A549 (cell line): ENCODE results near the gene SEMA5A. TPM values are rescaled to one million over a fixed set of nuclear protein-coding genes. Genes with fewer than 3 reads are reported as not detected.

ENCODE experiments used
- ATAC-seq, 2 experiments: fragments of 200-7000 bp in 1 of 2; fragments of >200 bp in 1 of 2; cut with Nextera tagmentation in 1 of 2; cut with Tn5 transposase in 1 of 2; 3 replicates each; pipeline versions ENCODE4 v1.8.0 to v1.9.1; 2018 to 2020; ENCODE audit warnings: mild to moderate bottlenecking in 1 of 2, moderate library complexity in 1 of 2
- CTCF ChIA-PET: fragments of 300-600 bp; sonication (Branson Sonifier 250); formaldehyde crosslinking; extraction: SDS; loops from one replicate; lab custom pipeline; 2021; ENCODE audit warnings: antibody characterized with exemption, inconsistent platforms; lab: Yijun Ruan, JAX
- POLR2A ChIA-PET: fragments of 350-600 bp; formaldehyde crosslinking; extraction: SDS; loops from one replicate; lab custom pipeline; 2021; ENCODE audit warnings: antibody characterized with exemption, inconsistent platforms; lab: Yijun Ruan, JAX
- DNase-seq, 2 experiments: peaks; one replicate each; pipeline versions ENCODE4 v3.0.0 to v3.0.0-alpha.2; 2011 to 2016; ENCODE audit warnings: low read depth in 1 of 2, low spot score in 1 of 2
- FAIRE-seq: peaks from 2 replicates; lab custom pipeline; 2011; peaks lifted over from hg19 to GRCh38; lab: Jason Lieb, UNC
- H3K27ac ChIP-seq, 2 experiments: fragments of >200 bp; sonication (Bioruptor Twin); formaldehyde crosslinking; 3 replicates each; pipeline ENCODE4 v1.5.1; 2016 to 2017
- H3K4me1 ChIP-seq: fragments of >200 bp; sonication (Bioruptor Twin); formaldehyde crosslinking; 3 replicates; pipeline ENCODE4 v1.6.1; 2016
- H3K4me2 ChIP-seq: fragments of >200 bp; sonication (Bioruptor Twin); formaldehyde crosslinking; 3 replicates; pipeline ENCODE4 v1.6.1; 2016
- H3K4me3 ChIP-seq: fragments of >200 bp; sonication (Bioruptor Twin); formaldehyde crosslinking; 3 replicates; pipeline ENCODE4 v1.5.1; 2016
- H3K9me3 ChIP-seq: fragments of >200 bp; sonication (Bioruptor Twin); formaldehyde crosslinking; 3 replicates; pipeline ENCODE4 v1.6.1; 2016
- BHLHE40 ChIP-seq: IDR thresholded peaks from 2 replicates; pipeline ENCODE4 v1.6.1; 2012; ENCODE audit warnings: low read depth, low read length, inconsistent platforms
- CBX2 ChIP-seq: fragments of 200-600 bp; sonication (generic); IDR thresholded peaks from 2 replicates; pipeline ENCODE4 v1.6.1; 2016; ENCODE audit warnings: low read depth, mild to moderate bottlenecking, borderline replicate concordance
- EHMT2 ChIP-seq: fragments of 200-600 bp; sonication (generic); IDR thresholded peaks from 2 replicates; pipeline ENCODE4 v1.6.1; 2016; ENCODE audit warnings: antibody characterized with exemption, low read depth, mild to moderate bottlenecking, moderate library complexity
- EP300 ChIP-seq, 2 experiments: fragments of >200 bp; sonication (Bioruptor Twin); formaldehyde crosslinking; IDR thresholded peaks; 2 replicates in 1 of 2; 3 replicates in 1 of 2; pipeline ENCODE4 v1.6.1; 2016 to 2017
- ESRRA ChIP-seq: fragments of 150-350 bp; IDR thresholded peaks from 2 replicates; pipeline ENCODE4 v1.6.1; 2014; ENCODE audit warnings: mild to moderate bottlenecking, low read length, borderline replicate concordance
- FOXS1 ChIP-seq: fragments of 250-450 bp; sonication (Bioruptor Pico); IDR thresholded peaks from 2 replicates; pipeline ENCODE4 v1.5.0; 2020; ENCODE audit warnings: mild to moderate bottlenecking, moderate library complexity
- GATA3 ChIP-seq: IDR thresholded peaks from 2 replicates; pipeline ENCODE4 v1.6.1; 2012; ENCODE audit warnings: borderline replicate concordance
- HDAC2 ChIP-seq: fragments of 200-600 bp; sonication (generic); IDR thresholded peaks from 2 replicates; pipeline ENCODE4 v1.6.1; 2016
- HES2 ChIP-seq: fragments of >200 bp; sonication (Bioruptor Twin); formaldehyde crosslinking; IDR thresholded peaks from 2 replicates; pipeline ENCODE4 v1.6.1; 2016
- HEYL ChIP-seq: fragments of 250-450 bp; sonication (Bioruptor Pico); IDR thresholded peaks from 2 replicates; pipeline ENCODE4 v1.8.0; 2021; ENCODE audit warnings: mild to moderate bottlenecking, moderate library complexity
- HOXB13 ChIP-seq: fragments of 250-450 bp; sonication (Bioruptor Pico); IDR thresholded peaks from 2 replicates; pipeline ENCODE4 v1.5.0; 2020; ENCODE audit warnings: low read depth, mild to moderate bottlenecking, moderate library complexity
- JUN ChIP-seq, 2 experiments: fragments of >200 bp; sonication (Bioruptor Twin); formaldehyde crosslinking; IDR thresholded peaks; 2 replicates in 1 of 2; 3 replicates in 1 of 2; pipeline ENCODE4 v1.6.1; 2016 to 2017
- MAFK ChIP-seq: fragments of 450-650 bp; IDR thresholded peaks from 2 replicates; pipeline ENCODE4 v1.6.1; 2014; ENCODE audit not compliant: partially characterized antibody
- MYC ChIP-seq: IDR thresholded peaks from 2 replicates; pipeline ENCODE4 v1.6.1; 2012; ENCODE audit warnings: mild to moderate bottlenecking, inconsistent platforms, low read length, improper control_type of control experiment, borderline replicate concordance
- NPAS2 ChIP-seq: fragments of 250-450 bp; sonication (Bioruptor Pico); IDR thresholded peaks from 2 replicates; pipeline ENCODE4 v1.8.0; 2022; ENCODE audit warnings: mild to moderate bottlenecking, moderate library complexity, borderline replicate concordance
- POLR2A ChIP-seq: IDR thresholded peaks from 2 replicates; pipeline ENCODE4 v1.6.1; 2012; ENCODE audit warnings: mild to moderate bottlenecking, low read length
- RARB ChIP-seq: fragments of 250-450 bp; sonication (Bioruptor Pico); IDR thresholded peaks from 2 replicates; pipeline ENCODE4 v1.8.0; 2021; ENCODE audit warnings: mild to moderate bottlenecking, moderate library complexity
- RCOR1 ChIP-seq: fragments of 150-350 bp; IDR thresholded peaks from 2 replicates; pipeline ENCODE4 v1.6.1; 2014; ENCODE audit warnings: antibody characterized with exemption, low read length, low read depth
- SMC3 ChIP-seq: fragments of >200 bp; sonication (Bioruptor Twin); formaldehyde crosslinking; IDR thresholded peaks from 3 replicates; pipeline ENCODE4 v1.6.1; 2018; ENCODE audit warnings: inconsistent platforms
- SREBF2 ChIP-seq: fragments of 450-650 bp; IDR thresholded peaks from 2 replicates; pipeline ENCODE4 v1.6.1; 2014; ENCODE audit warnings: mild to moderate bottlenecking, moderate library complexity
- TFCP2L1 ChIP-seq: fragments of 250-450 bp; sonication (Bioruptor Pico); IDR thresholded peaks from 2 replicates; pipeline ENCODE4 v1.5.0; 2021; ENCODE audit warnings: mild to moderate bottlenecking
- TP53 ChIP-seq: fragments of 250-450 bp; sonication (Bioruptor Pico); IDR thresholded peaks from 2 replicates; pipeline ENCODE4 v1.5.0; 2021; ENCODE audit warnings: mild to moderate bottlenecking, moderate library complexity
- WGBS: methylation state at CpG from one replicate; pipeline ENCODE4 v1.1.6; 2017; ENCODE audit errors: missing lambda C conversion rate; 5-methylcytosine and 5-hydroxymethylcytosine counted together
- polyA plus RNA-seq, 4 experiments: library from polyadenylated mRNA; depleted of rRNA in 3 of 4; stranded (reverse); fragments of >200 nt; fragmentation: RNase III in 1 of 4; extraction: RNeasy Plus Mini Kit Qiagen cat#74134 plus additional on column Dnase treatment in 1 of 4; gene quantifications; 2 replicates in 3 of 4; 3 replicates in 1 of 4; pipeline ENCODE4 v1.2.3, GENCODE V29; 2011 to 2017
- TF ChIP-seq, protein P1 (sequence below): fragments of >200 bp; sonication (Bioruptor Twin); formaldehyde crosslinking; IDR thresholded peaks from 3 replicates; pipeline ENCODE4 v1.5.1; 2016

Gene SEMA5A
- polyA plus RNA-seq, 2 of the 4 experiments (the other 2 are of a cell fraction), result not detected

- H3K4me3 ChIP-seq, result no peak overlapping the region
- ATAC-seq (no peak), DNase-seq (no peak), FAIRE-seq (no peak)
- 0% methylated on average over 3 of the region's 3 CpGs for WGBS
- no peaks in the 10 kb centered on the region for H3K4me1 ChIP-seq
- POLR2A ChIA-PET, result no interaction called here
- CTCF ChIA-PET, result interaction anchor here (1.0 to 1.3 kb wide), 2 partner anchors 22 to 52 kb away, joined by 3 to 5 read pairs; no protein-coding TSS in a partner anchor
- no peaks in the 10 kb centered on the region for H3K9me3 ChIP-seq
- no peak overlapping the region for H3K27ac ChIP-seq
- no peak for TF ChIP-seq MAFK
- no peak for TF ChIP-seq MYC
- TF ChIP-seq SREBF2, result no peak
- TF ChIP-seq JUN (IDR thresholded peaks at IDR 0.05), result no peak
- no peak overlapping the region for H3K4me2 ChIP-seq
Observed at GRCh38 chr5:9460885-9461645, 84.8 kb downstream of the SEMA5A start.

GRCh38 chr5:9456435-9457042, 89.3 kb downstream of the SEMA5A start:
- no peak overlapping the region for H3K27ac ChIP-seq
- H3K4me3 ChIP-seq, result no peak overlapping the region
- ATAC-seq (no peak), DNase-seq (no peak), FAIRE-seq (no peak)
- WGBS, result 3% methylated on average over 3 of the region's 3 CpGs
- TF ChIP-seq HEYL (CRISPR knock-in tag), result no peak
- no peak for TF ChIP-seq EHMT2
- no peak for TF ChIP-seq POLR2A
- no peak for TF ChIP-seq FOXS1 (CRISPR knock-in tag)
- TF ChIP-seq RCOR1, result no peak
- TF ChIP-seq RARB (CRISPR knock-in tag), result no peak
- ChIA-PET POLR2A (no interaction called here), CTCF (no interaction called here)
- H3K4me1 ChIP-seq, result no peaks in the 10 kb centered on the region
- no peaks in the 10 kb centered on the region for H3K9me3 ChIP-seq
- H3K4me2 ChIP-seq, result no peak overlapping the region

DNA sequence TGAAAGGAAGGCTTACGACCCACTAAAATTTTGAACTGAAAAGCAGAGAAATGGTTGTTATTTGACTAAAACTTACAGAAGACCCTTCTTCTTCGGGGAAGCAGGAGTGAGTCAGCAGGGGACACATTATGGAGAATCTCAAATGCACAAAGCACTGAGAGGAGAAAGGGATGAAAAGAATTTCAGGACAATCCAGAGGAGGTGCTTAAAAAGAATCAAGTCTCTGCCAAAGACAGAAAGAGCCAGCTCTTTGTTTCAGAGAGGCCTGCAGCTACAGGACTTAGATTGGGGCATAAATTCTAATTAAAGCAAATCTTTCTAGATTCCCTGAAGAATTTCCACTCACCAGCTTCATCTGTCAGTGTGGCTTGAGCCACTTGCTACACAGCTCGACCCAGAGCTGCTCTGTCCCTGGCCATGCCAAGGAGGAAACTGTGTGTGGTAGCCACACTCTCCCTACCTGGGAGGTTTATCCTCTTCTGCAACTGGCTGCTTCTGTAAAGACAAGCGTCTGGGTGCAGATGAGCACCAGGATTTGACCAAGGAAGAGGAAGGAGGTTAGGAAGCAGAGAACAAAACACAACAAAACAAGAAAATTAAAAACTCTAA, 89.9 kb downstream of the SEMA5A start:
- H3K4me1 ChIP-seq, result no peaks in the 10 kb centered on the region
- no peak for TF ChIP-seq ESRRA
- no peak for TF ChIP-seq MYC
- TF ChIP-seq TP53 (CRISPR knock-in tag), result no peak
- no peak for TF ChIP-seq EP300 (IDR thresholded peaks at IDR 0.05)
- TF ChIP-seq HOXB13 (CRISPR knock-in tag), result no peak
- TF ChIP-seq, protein P1, sequence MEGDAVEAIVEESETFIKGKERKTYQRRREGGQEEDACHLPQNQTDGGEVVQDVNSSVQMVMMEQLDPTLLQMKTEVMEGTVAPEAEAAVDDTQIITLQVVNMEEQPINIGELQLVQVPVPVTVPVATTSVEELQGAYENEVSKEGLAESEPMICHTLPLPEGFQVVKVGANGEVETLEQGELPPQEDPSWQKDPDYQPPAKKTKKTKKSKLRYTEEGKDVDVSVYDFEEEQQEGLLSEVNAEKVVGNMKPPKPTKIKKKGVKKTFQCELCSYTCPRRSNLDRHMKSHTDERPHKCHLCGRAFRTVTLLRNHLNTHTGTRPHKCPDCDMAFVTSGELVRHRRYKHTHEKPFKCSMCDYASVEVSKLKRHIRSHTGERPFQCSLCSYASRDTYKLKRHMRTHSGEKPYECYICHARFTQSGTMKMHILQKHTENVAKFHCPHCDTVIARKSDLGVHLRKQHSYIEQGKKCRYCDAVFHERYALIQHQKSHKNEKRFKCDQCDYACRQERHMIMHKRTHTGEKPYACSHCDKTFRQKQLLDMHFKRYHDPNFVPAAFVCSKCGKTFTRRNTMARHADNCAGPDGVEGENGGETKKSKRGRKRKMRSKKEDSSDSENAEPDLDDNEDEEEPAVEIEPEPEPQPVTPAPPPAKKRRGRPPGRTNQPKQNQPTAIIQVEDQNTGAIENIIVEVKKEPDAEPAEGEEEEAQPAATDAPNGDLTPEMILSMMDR, result no peak
- no peak for TF ChIP-seq MAFK
- no peak for TF ChIP-seq JUN (IDR thresholded peaks at IDR 0.05)
- TF ChIP-seq HDAC2, result no peak
- TF ChIP-seq EHMT2, result no peak
- no peak for TF ChIP-seq GATA3
- TF ChIP-seq NPAS2, result no peak
- TF ChIP-seq FOXS1 (CRISPR knock-in tag), result no peak
- TF ChIP-seq TFCP2L1 (CRISPR knock-in tag), result no peak
- TF ChIP-seq CBX2, result no peak
- TF ChIP-seq SMC3, result no peak
- TF ChIP-seq BHLHE40, result no peak
- no peak for TF ChIP-seq HES2
- ATAC-seq (no peak), FAIRE-seq (no peak), DNase-seq (no peak)
- WGBS, result 1% methylated on average over 4 of the region's 4 CpGs
- H3K4me3 ChIP-seq, result no peak overlapping the region
- H3K27ac ChIP-seq, result no peak overlapping the region
- H3K9me3 ChIP-seq, result no peaks in the 10 kb centered on the region
- ChIA-PET CTCF (no interaction called here), POLR2A (no interaction called here)
- H3K4me2 ChIP-seq, result no peak overlapping the region
